ENCODE data around the gene PEX19.
A peak's percentile ranks its signal among the peaks of the same experiment; 100 is the strongest.

The PEX19 gene

GRCh38 chr1:160271025-160271424 lies 13.9 kb downstream of the PEX19 start:
- DNase-seq: no peak

GRCh38 chr1:160267284-160267991 lies 17.5 kb downstream of the PEX19 start:
- DNase-seq: no peak

- DNase-seq: no peak
Measured at GRCh38 chr1:160264795-160265307, 20.1 kb downstream of the PEX19 start.

- DNase-seq: peak; percentile 89
Measured at GRCh38 chr1:160261893-160262794, 22.8 kb downstream of the PEX19 start, which contains the start of gene DCAF8. DCAF8 (minus strand) TSS chr1:160262549; CDS start chr1:160244008, 18,541 bp downstream.

GRCh38 chr1:160261556-160261892 lies 23.4 kb downstream of the PEX19 start:
- peak; percentile 54 for DNase-seq

- DNase-seq: no peak
Measured at GRCh38 chr1:160260406-160261382, 24.2 kb downstream of the PEX19 start.

- no peak for DNase-seq
Measured at GRCh38 chr1:160258177-160258798, 26.6 kb downstream of the PEX19 start.

- DNase-seq: no peak
Measured at GRCh38 chr1:160257411-160258015, 27.4 kb downstream of the PEX19 start.

GRCh38 chr1:160256396-160257046 lies 28.4 kb downstream of the PEX19 start:
- no peak for DNase-seq

GRCh38 chr1:160255781-160256300 lies 29.1 kb downstream of the PEX19 start:
- DNase-seq: no peak

- peak; percentile 17 for DNase-seq
Measured at GRCh38 chr1:160251687-160252526, 33.0 kb downstream of the PEX19 start.

- DNase-seq: no peak
Measured at GRCh38 chr1:160251011-160251410, 33.9 kb downstream of the PEX19 start.

- DNase-seq: no peak
Measured at GRCh38 chr1:160247053-160247452, 37.9 kb downstream of the PEX19 start.

- no peak for DNase-seq
Measured at GRCh38 chr1:160245434-160245833, 39.5 kb downstream of the PEX19 start.

GRCh38 chr1:160244209-160244608 lies 40.7 kb downstream of the PEX19 start:
- DNase-seq: no peak

- no peak for DNase-seq
Measured at GRCh38 chr1:160243767-160244166, 41.2 kb downstream of the PEX19 start.

- DNase-seq: no peak
Measured at GRCh38 chr1:160239582-160240299, 45.2 kb downstream of the PEX19 start.

GRCh38 chr1:160238408-160238807 lies 46.5 kb downstream of the PEX19 start:
- DNase-seq: no peak

- DNase-seq: no peak
Measured at GRCh38 chr1:160237558-160237957, 47.4 kb downstream of the PEX19 start.
